Sigmoid colon (tissue), 4 donors: ENCODE measurements around the gene NAA38.

ENCODE experiments used
- EP300 ChIP-seq, 4 donors: sonication (generic); formaldehyde crosslinking; IDR thresholded peaks; one replicate each; pipeline ENCODE4 v1.6.1; 2017; ENCODE audit warnings: antibody characterized with exemption in 4 of 4
- POLR2A ChIP-seq, 2 donors: fragments of 450-650 bp; IDR thresholded peaks; one replicate each; pipeline ENCODE4 v1.6.1; 2016; ENCODE audit warnings: antibody characterized with exemption in 2 of 2, mild to moderate bottlenecking in 2 of 2, moderate library complexity in 2 of 2
- POLR2AphosphoS5 ChIP-seq, 4 donors: sonication (generic); formaldehyde crosslinking; IDR thresholded peaks; one replicate each; pipeline ENCODE4 v1.6.1; 2017; ENCODE audit warnings: antibody characterized with exemption in 4 of 4
- TF ChIP-seq, protein P1 (sequence below), 4 experiments: fragments of 450-650 bp in 3 of 4; fragments of 200-600 bp in 1 of 4; IDR thresholded peaks; one replicate each; pipeline ENCODE4 v1.5.1; 2016 to 2019; ENCODE audit warnings: antibody characterized with exemption in 4 of 4, mild to moderate bottlenecking in 3 of 4, moderate library complexity in 2 of 4

DNA sequence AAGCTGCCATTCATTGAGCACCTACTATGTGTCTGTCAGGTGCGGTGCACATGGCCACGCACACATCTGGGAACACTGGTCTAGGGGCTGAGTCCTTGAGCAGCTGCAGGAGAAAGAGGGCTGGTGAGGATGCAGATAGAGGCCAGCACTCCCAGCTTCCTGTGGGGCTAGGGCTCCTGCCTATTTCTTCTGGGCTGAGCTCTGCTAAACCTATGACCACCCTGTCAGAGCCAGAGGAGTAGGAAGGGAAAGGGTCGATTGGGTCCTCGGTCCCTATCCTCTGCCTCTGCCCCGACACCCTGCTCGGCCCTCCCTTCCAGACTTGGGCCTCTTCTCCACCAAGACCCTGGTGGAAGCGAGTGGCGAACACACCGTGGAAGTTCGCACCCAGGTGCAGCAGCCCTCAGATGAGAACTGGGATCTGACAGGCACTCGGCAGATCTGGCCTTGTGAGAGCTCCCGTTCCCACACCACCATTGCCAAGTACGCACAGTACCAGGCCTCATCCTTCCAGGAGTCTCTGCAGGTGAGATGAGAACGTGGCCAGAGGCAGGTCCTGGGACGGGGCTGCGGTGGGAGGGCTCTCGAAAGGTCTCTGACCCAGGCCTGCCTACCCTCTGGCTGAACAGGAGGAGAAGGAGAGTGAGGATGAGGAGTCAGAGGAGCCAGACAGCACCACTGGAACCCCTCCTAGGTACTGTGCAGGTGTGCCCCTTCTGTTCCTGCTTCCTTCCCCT lies 6.5 kb downstream of the NAA38 start:
- TF ChIP-seq POLR2A (IDR thresholded peaks at IDR 0.05), result no peak
- TF ChIP-seq, protein P1, sequence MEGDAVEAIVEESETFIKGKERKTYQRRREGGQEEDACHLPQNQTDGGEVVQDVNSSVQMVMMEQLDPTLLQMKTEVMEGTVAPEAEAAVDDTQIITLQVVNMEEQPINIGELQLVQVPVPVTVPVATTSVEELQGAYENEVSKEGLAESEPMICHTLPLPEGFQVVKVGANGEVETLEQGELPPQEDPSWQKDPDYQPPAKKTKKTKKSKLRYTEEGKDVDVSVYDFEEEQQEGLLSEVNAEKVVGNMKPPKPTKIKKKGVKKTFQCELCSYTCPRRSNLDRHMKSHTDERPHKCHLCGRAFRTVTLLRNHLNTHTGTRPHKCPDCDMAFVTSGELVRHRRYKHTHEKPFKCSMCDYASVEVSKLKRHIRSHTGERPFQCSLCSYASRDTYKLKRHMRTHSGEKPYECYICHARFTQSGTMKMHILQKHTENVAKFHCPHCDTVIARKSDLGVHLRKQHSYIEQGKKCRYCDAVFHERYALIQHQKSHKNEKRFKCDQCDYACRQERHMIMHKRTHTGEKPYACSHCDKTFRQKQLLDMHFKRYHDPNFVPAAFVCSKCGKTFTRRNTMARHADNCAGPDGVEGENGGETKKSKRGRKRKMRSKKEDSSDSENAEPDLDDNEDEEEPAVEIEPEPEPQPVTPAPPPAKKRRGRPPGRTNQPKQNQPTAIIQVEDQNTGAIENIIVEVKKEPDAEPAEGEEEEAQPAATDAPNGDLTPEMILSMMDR (IDR thresholded peaks at IDR 0.05), result no peak
- TF ChIP-seq EP300 (IDR thresholded peaks at IDR 0.05), result no peak
- TF ChIP-seq POLR2AphosphoS5 (IDR thresholded peaks at IDR 0.05), result no peak
